Suprapubic skin (tissue), 4 donors: ENCODE measurements around the gene COIL. TPM values are rescaled to one million over a fixed set of nuclear protein-coding genes. Genes with fewer than 3 reads are reported as not detected.

Experiments
- DNase-seq, 2 donors: peaks; one replicate each; pipeline ENCODE4 v3.0.0-alpha.2; 2019; ENCODE audit warnings: low spot score in 2 of 2
- H3K27ac ChIP-seq: fragments of 200-600 bp; sonication (generic); one replicate; pipeline ENCODE4 v1.5.1; 2019
- H3K27me3 ChIP-seq: fragments of 200-600 bp; sonication (generic); one replicate; pipeline ENCODE4 v1.5.1; 2019
- H3K36me3 ChIP-seq: fragments of 200-600 bp; sonication (generic); one replicate; pipeline ENCODE4 v1.5.1; 2019
- H3K4me1 ChIP-seq: fragments of 200-600 bp; sonication (generic); one replicate; pipeline ENCODE4 v1.5.1; 2019
- H3K4me3 ChIP-seq: fragments of 200-600 bp; sonication (generic); one replicate; pipeline ENCODE4 v1.5.1; 2019; ENCODE audit warnings: mild to moderate bottlenecking
- H3K9me3 ChIP-seq: fragments of 200-600 bp; sonication (generic); one replicate; pipeline ENCODE4 v1.5.1; 2019
- CTCF ChIP-seq, 2 donors: fragments of 200-600 bp in 1 of 2; fragments of 450-650 bp in 1 of 2; sonication (generic) in 1 of 2; IDR thresholded peaks; one replicate each; pipeline ENCODE4 v1.5.1; 2016 to 2019; ENCODE audit warnings: antibody characterized with exemption in 2 of 2, mild to moderate bottlenecking in 1 of 2, moderate library complexity in 1 of 2
- EP300 ChIP-seq: sonication (generic); formaldehyde crosslinking; IDR thresholded peaks from one replicate; pipeline ENCODE4 v1.6.1; 2017; ENCODE audit warnings: antibody characterized with exemption
- POLR2A ChIP-seq, 2 donors: fragments of 450-650 bp; IDR thresholded peaks; one replicate each; pipeline ENCODE4 v1.6.1; 2017; ENCODE audit warnings: antibody characterized with exemption in 2 of 2, mild to moderate bottlenecking in 2 of 2, moderate library complexity in 2 of 2
- POLR2AphosphoS5 ChIP-seq, 3 donors: sonication (generic); formaldehyde crosslinking; IDR thresholded peaks; one replicate each; pipeline ENCODE4 v1.6.1; 2017; ENCODE audit warnings: antibody characterized with exemption in 3 of 3
- WGBS: methylation state at CpG from one replicate; pipeline ENCODE4 v1.1.5; 2018; 5-methylcytosine and 5-hydroxymethylcytosine counted together
- total RNA-seq, 4 donors: library from RNA; depleted of rRNA; stranded (reverse); fragments of >200 nt; gene quantifications; one replicate each; pipeline ENCODE4 v1.1.0, GENCODE V29; 2016

Gene COIL
- total RNA-seq, 4 donors from 2014 or later = 13.0 to 15.6 (median 14.0) TPM

DNA sequence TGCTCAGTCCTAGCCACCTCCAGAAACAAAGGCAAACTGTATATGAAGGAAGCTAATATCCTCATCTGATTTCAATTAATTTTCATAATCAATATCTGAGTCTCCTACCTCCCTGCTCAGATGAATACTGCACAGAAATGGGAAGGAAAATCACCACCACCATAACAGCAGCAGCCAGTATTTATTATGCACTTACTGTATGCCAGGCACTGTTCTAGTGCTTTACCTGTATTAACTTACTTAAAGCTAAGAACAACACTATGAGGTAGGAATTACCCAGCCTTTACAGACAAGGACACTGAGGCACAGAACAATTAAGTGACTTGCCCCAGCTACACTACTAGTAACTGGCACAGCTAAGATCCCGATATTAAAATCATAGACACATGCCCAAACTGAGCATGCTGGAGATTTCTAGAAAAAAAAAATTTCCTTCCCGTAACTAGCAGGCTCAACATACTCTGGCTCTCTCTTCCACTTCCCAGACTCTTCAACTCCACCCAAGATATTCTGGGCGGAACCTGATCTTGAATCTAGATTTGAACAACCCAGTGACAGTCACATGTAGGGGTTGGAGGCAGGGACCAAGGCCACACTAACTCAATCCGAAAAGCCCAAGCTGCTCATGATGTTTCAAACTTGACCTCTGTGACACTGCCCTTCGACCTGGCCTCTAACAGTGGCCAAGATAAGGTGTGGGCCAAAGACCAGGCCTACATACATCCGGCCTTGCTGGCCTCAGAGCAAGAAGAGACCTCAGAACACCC lies 50.9 kb downstream of the COIL start:
- WGBS = 33% methylated on average over 6 of the region's 6 CpGs
- Histone ChIP-seq H3K9me3 (no peaks in the 10 kb centered on the region), H3K4me1 (peaks cover 53% of the 10 kb centered on the region), H3K27ac (peak overlapping the region; percentile 90), H3K27me3 (no peaks in the 10 kb centered on the region), H3K4me3 (peak overlapping the region; percentile 86), H3K36me3 (peaks cover 35% of the 10 kb centered on the region)
- DNase-seq = no peak
- peak in 2 of 3 donors; percentile 10 to 31 for TF ChIP-seq POLR2AphosphoS5 (IDR thresholded peaks at IDR 0.05)
- no peak for TF ChIP-seq CTCF (IDR thresholded peaks at IDR 0.05)

- 44% methylated on average over 9 of the region's 9 CpGs for WGBS
- no peak for DNase-seq
- TF ChIP-seq CTCF (IDR thresholded peaks at IDR 0.05) = no peak
- no peak for TF ChIP-seq EP300
- TF ChIP-seq POLR2A (IDR thresholded peaks at IDR 0.05) = no peak
- no peak for TF ChIP-seq POLR2AphosphoS5 (IDR thresholded peaks at IDR 0.05)
- Histone ChIP-seq H3K36me3 (peaks cover 54% of the 10 kb centered on the region), H3K27ac (no peak overlapping the region), H3K9me3 (no peaks in the 10 kb centered on the region), H3K27me3 (no peaks in the 10 kb centered on the region), H3K4me1 (peaks cover 49% of the 10 kb centered on the region), H3K4me3 (no peak overlapping the region)
Measured at GRCh38 chr17:56908001-56908542, 52.8 kb downstream of the COIL start.

- TF ChIP-seq CTCF (IDR thresholded peaks at IDR 0.05) (no peak), EP300 (no peak), POLR2AphosphoS5 (IDR thresholded peaks at IDR 0.05) (no peak), POLR2A (IDR thresholded peaks at IDR 0.05) (no peak)
Measured at GRCh38 chr17:56903560-56903959, 57.3 kb downstream of the COIL start.

DNA sequence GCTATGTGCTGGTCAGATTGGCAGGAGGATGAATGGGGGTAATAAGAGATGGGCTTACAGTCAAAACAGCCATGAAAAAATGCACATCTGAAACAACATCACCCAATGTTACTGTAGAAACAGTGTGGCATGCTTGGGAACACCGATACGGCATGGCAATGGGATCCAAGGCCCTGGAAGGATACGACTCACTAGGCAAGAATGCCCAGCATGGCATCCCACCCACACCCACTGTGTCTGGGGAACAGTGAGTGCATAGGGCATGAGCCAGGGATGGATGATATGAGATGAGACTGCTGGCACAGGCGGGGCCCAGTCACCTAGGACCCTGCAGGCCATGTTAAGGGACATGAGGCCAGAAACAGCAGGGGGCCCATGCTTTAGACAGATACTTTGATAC lies 58.5 kb downstream of the COIL start:
- no peak for DNase-seq
- H3K36me3 ChIP-seq = peaks cover 100% of the 10 kb centered on the region
- TF ChIP-seq EP300 = no peak
- no peak for TF ChIP-seq POLR2A (IDR thresholded peaks at IDR 0.05)
- no peak for TF ChIP-seq CTCF (IDR thresholded peaks at IDR 0.05)
- TF ChIP-seq POLR2AphosphoS5 (IDR thresholded peaks at IDR 0.05) = no peak
- H3K27ac ChIP-seq = no peak overlapping the region
- H3K4me3 ChIP-seq = no peak overlapping the region
- H3K4me1 ChIP-seq = no peaks in the 10 kb centered on the region
- H3K9me3 ChIP-seq = no peaks in the 10 kb centered on the region
- H3K27me3 ChIP-seq = no peaks in the 10 kb centered on the region
- 84% methylated on average over 3 of the region's 4 CpGs for WGBS

More at GRCh38 chr17:56903560-56903959, 57.3 kb downstream of the COIL start:
- no peaks in the 10 kb centered on the region for H3K9me3 ChIP-seq
- H3K36me3 ChIP-seq = peaks cover 99% of the 10 kb centered on the region
- no peak overlapping the region for H3K4me3 ChIP-seq
- 87% methylated on average over 5 of the region's 5 CpGs for WGBS
- peaks cover 6% of the 10 kb centered on the region for H3K4me1 ChIP-seq
- no peaks in the 10 kb centered on the region for H3K27me3 ChIP-seq
- H3K27ac ChIP-seq = no peak overlapping the region
- DNase-seq = no peak

GRCh38 chr17:56899403-56899802 lies 61.4 kb downstream of the COIL start:
- H3K4me3 ChIP-seq = no peak overlapping the region
- H3K36me3 ChIP-seq = peaks cover 97% of the 10 kb centered on the region
- TF ChIP-seq POLR2A (IDR thresholded peaks at IDR 0.05) (no peak), POLR2AphosphoS5 (IDR thresholded peaks at IDR 0.05) (no peak), EP300 (no peak), CTCF (IDR thresholded peaks at IDR 0.05) (no peak)
- DNase-seq = peak in 1 of 2 donors; percentile 68
- no peak overlapping the region for H3K27ac ChIP-seq
- no peaks in the 10 kb centered on the region for H3K4me1 ChIP-seq
- 95% methylated on average over 7 of the region's 7 CpGs for WGBS
- no peaks in the 10 kb centered on the region for H3K27me3 ChIP-seq
- no peaks in the 10 kb centered on the region for H3K9me3 ChIP-seq
